BE2C (cell line): ENCODE data around the gene TRPV5.

ENCODE experiments used
- DNase-seq: peaks from one replicate; pipeline ENCODE4 v3.0.0-alpha.2; 2020
- H3K27me3 ChIP-seq: fragments of 250-450 bp; sonication (Bioruptor Pico); 2 replicates; pipeline ENCODE4 v1.5.1; 2020; ENCODE audit warnings: mild to moderate bottlenecking
- H3K36me3 ChIP-seq: fragments of 250-450 bp; sonication (Bioruptor Pico); 2 replicates; pipeline ENCODE4 v1.5.1; 2020; ENCODE audit warnings: mild to moderate bottlenecking
- H3K4me1 ChIP-seq: fragments of 250-450 bp; sonication (Bioruptor Pico); 2 replicates; pipeline ENCODE4 v1.5.1; 2020
- H3K4me3 ChIP-seq: 2 replicates; pipeline ENCODE4 v1.5.1; 2011; ENCODE audit warnings: low read depth, low read length
- H3K9me3 ChIP-seq: fragments of 250-450 bp; sonication (Bioruptor Pico); 2 replicates; pipeline ENCODE4 v1.5.1; 2020
- CTCF ChIP-seq: IDR thresholded peaks from 2 replicates; pipeline ENCODE4 v1.5.1; 2012; ENCODE audit warnings: mild to moderate bottlenecking, low read depth, low read length

Gene TRPV5

DNA sequence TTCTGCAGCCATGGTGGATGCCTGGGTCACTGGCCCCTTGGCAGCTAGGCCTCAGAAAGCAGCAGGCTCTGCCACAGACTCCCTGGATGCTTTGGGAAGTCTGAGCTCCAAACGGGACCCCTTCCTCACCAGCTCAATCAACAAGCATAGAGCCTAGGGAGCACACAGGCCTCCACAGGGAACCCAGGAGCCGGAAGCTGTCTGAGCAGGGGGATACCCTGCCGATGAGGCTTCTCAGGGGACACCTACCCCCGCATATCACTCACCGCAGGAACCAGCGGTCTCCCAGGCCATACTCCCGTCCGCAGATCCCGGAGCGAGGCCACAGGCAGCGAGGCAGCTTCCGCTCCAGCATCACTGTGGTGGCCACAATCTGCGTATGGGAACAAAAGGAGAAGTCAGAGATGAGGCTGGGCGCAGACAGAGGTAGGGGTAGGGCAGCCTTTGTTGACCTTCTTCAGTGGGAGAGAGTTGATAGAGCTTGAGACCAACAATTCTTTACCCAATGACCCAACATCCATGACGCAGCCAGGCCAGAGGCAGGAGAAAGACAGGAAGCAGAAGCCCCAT is 61.4 kb downstream of the TRPV5 start:
- DNase-seq, result no peak
- no peaks in the 10 kb centered on the region for H3K27me3 ChIP-seq
- no peaks in the 10 kb centered on the region for H3K9me3 ChIP-seq
- no peak overlapping the region for H3K4me3 ChIP-seq
- H3K36me3 ChIP-seq, result no peaks in the 10 kb centered on the region
- no peaks in the 10 kb centered on the region for H3K4me1 ChIP-seq
- no peak for TF ChIP-seq CTCF

DNA sequence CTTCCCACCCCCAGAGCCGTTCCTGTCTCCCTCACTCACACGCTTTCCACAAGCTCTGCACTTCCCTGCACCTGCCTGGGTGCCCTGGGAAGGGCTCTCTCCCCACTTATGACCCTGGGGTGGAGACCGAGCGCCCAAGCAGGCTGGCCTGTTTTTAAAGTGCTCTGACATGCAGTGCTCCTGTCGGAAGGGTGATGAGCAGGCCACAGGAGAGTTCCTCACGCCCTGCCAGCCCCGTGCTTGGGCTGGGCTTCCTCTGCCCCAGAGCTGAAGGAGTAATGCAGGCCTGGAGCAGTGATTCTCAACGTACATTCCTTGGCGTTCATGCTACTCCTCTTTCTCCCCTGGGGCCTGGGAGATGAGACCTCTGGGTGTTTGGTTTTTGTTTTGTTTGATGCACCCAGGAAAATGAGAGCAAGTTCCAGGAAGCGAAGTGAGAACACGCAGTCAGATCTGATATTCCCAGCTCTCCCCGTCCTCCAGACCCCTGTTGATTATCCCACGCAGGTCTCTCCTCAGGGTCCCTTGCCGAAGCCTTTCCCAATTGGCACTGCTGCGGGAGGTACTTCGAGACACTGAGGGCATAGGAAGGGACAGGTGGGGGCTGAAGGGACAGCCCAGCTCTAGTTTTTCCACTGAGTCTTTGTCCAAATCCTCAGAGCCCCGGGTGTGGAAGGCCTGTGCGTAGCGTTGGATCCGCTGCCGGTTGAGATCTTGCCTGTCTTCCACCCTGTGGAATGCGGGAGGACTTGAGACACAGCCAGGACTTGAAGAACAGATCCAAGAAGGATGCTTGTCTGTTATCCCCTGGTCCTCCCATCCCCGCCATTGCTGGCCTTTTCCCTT is 62.1 kb downstream of the TRPV5 start:
- Histone ChIP-seq H3K36me3 (no peaks in the 10 kb centered on the region), H3K4me3 (no peak overlapping the region), H3K9me3 (no peaks in the 10 kb centered on the region), H3K4me1 (no peaks in the 10 kb centered on the region), H3K27me3 (no peaks in the 10 kb centered on the region)
- TF ChIP-seq CTCF, result no peak
- no peak for DNase-seq

DNA sequence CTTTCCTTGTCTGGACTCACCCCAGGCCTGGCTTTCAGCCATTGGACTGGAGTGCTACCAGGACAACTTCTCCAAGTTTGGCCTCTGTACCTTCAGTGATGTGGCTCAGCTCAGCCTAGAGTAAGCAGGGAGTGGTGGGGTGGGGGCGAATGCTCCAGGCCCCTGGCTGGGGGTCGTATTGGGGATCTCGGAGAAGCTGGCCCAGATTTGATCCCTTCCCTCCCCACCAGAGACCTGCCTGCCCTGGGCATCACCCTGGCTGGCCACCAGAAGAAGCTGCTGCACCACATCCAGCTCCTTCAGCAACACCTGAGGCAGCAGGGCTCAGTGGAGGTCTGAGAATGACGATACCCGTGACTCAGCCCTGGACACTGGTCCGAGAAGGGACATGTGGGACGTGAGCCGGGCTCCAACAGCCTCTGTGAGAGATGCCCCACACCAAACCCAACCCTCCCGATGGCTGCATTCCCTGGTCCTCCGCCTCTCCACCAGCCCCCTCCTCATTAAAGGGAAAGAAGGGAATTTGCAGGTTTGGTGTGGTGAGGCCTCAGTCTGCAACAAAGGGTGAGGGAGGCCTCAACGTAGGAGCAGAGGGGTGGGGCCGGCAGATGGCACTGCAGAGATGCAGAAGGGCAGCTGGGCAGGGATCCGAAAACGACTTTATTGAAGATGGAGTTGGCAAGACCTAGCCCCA is 62.8 kb downstream of the TRPV5 start:
- H3K9me3 ChIP-seq, result no peaks in the 10 kb centered on the region
- H3K4me3 ChIP-seq, result no peak overlapping the region
- H3K4me1 ChIP-seq, result no peaks in the 10 kb centered on the region
- no peak for TF ChIP-seq CTCF
- DNase-seq, result no peak
- no peaks in the 10 kb centered on the region for H3K36me3 ChIP-seq
- no peaks in the 10 kb centered on the region for H3K27me3 ChIP-seq

GRCh38 chr7:142870147-142870559 is 63.4 kb downstream of the TRPV5 start:
- Histone ChIP-seq H3K27me3 (no peaks in the 10 kb centered on the region), H3K4me1 (no peaks in the 10 kb centered on the region), H3K9me3 (no peaks in the 10 kb centered on the region), H3K36me3 (no peaks in the 10 kb centered on the region), H3K4me3 (no peak overlapping the region)
- no peak for TF ChIP-seq CTCF
- DNase-seq, result no peak

DNA sequence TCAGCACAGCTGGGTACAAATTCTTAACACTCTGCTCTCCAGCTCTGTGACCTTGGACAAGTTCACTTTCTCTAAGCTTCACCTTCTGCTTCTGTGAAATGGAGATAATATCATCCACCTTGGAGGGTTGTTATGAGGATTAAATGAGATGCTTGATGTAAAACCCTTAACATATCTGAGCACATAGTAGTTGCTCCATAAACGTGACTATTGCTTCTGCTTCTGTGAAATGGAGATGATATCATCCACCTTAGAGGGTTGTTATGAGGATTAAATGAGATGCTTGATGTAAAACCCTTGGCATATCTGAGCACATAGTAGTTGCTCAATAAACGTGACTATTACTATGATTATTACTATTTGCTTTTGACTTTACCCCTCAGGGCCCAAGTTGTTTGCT is 64.1 kb downstream of the TRPV5 start:
- no peaks in the 10 kb centered on the region for H3K9me3 ChIP-seq
- no peaks in the 10 kb centered on the region for H3K4me1 ChIP-seq
- H3K4me3 ChIP-seq, result no peak overlapping the region
- no peaks in the 10 kb centered on the region for H3K36me3 ChIP-seq
- TF ChIP-seq CTCF, result no peak
- H3K27me3 ChIP-seq, result no peaks in the 10 kb centered on the region
- no peak for DNase-seq
